Endothelial cell of umbilical vein (primary cell): ENCODE data around the gene C4BPA.

Experiments used
- CTCF ChIP-seq, 2 donors: IDR thresholded peaks; 1 replicate in 1 of 2; 2 replicates in 1 of 2; pipeline ENCODE4 v1.5.1; 2011; ENCODE audit warnings: low read length in 2 of 2, mild to moderate bottlenecking in 2 of 2, moderate library complexity in 2 of 2, control low read depth in 1 of 2, inconsistent platforms in 1 of 2, low read depth in 1 of 2; ENCODE audit not compliant: insufficient read depth in 1 of 2; ENCODE audit errors: extremely low read depth in 1 of 2
- POLR2A ChIP-seq: IDR thresholded peaks from 2 replicates; pipeline ENCODE4 v1.6.1; 2012; ENCODE audit warnings: low read depth, mild to moderate bottlenecking, control low read depth, low read length

- TF ChIP-seq CTCF (IDR thresholded peaks at IDR 0.05; ENCODE audit: extremely low read depth in 1 of 2, insufficient read depth in 1 of 2, low read depth in 1 of 2, low read length in 2 of 2) = no peak
- TF ChIP-seq POLR2A = no peak
Observed at GRCh38 chr1:207109004-207109403, 5.0 kb downstream of the C4BPA start.
